Forelimb muscle (tissue), 1 donor: ENCODE results near the gene IGSF9. TPM values are rescaled to one million over a fixed set of nuclear protein-coding genes. Genes with fewer than 3 reads are reported as not detected.

ENCODE experiments used
- DNase-seq: peaks from one replicate; pipeline ENCODE4 v3.0.0-alpha.2; 2013; ENCODE audit warnings: low read depth
- polyA plus RNA-seq: library from polyadenylated mRNA; unstranded; fragments of 120-200 nt; gene quantifications from one replicate; pipeline ENCODE4 v1.2.1, GENCODE V29; 2013; ENCODE audit not compliant: insufficient read length

IGSF9 gene
- polyA plus RNA-seq, 1 donor = 0.28 TPM

GRCh38 chr1:159898527-159898926 is 46.9 kb downstream of the IGSF9 start:
- DNase-seq = no peak

- DNase-seq = no peak
Measured at GRCh38 chr1:159897962-159898361, 47.5 kb downstream of the IGSF9 start.

GRCh38 chr1:159896546-159896930 is 48.9 kb downstream of the IGSF9 start:
- DNase-seq = no peak

GRCh38 chr1:159895836-159896545 is 49.4 kb downstream of the IGSF9 start:
- no peak for DNase-seq

GRCh38 chr1:159895286-159895685 is 50.1 kb downstream of the IGSF9 start:
- DNase-seq = no peak

- no peak for DNase-seq
Measured at GRCh38 chr1:159892944-159893343, 52.5 kb downstream of the IGSF9 start.

GRCh38 chr1:159891275-159892157 is 53.9 kb downstream of the IGSF9 start:
- no peak for DNase-seq

- DNase-seq = no peak
Measured at GRCh38 chr1:159890390-159890789, 55.0 kb downstream of the IGSF9 start.

- DNase-seq = no peak
Measured at GRCh38 chr1:159889821-159890252, 55.6 kb downstream of the IGSF9 start.

- no peak for DNase-seq
Measured at GRCh38 chr1:159889202-159889601, 56.2 kb downstream of the IGSF9 start.

- DNase-seq = no peak
Measured at GRCh38 chr1:159884296-159884695, 61.1 kb downstream of the IGSF9 start.

- DNase-seq = no peak
Measured at GRCh38 chr1:159883134-159883533, 62.3 kb downstream of the IGSF9 start.

GRCh38 chr1:159882527-159882862 is 62.9 kb downstream of the IGSF9 start:
- DNase-seq = no peak

- DNase-seq = no peak
Measured at GRCh38 chr1:159881622-159882526, 63.5 kb downstream of the IGSF9 start.

GRCh38 chr1:159880430-159880829 is 65.0 kb downstream of the IGSF9 start:
- DNase-seq = no peak

GRCh38 chr1:159879977-159880376 is 65.4 kb downstream of the IGSF9 start:
- DNase-seq = no peak

GRCh38 chr1:159879136-159879535 is 66.3 kb downstream of the IGSF9 start:
- no peak for DNase-seq

- no peak for DNase-seq
Measured at GRCh38 chr1:159877695-159878444, 67.5 kb downstream of the IGSF9 start.
